Endothelial cell of umbilical vein (primary cell): ENCODE measurements around the gene SHROOM2. TPM values are rescaled to one million over a fixed set of nuclear protein-coding genes. Genes with fewer than 3 reads are reported as not detected.

Experiments
- BruUV-seq: library from RNA; stranded (reverse); fragments of 400-500 nt; replicated peaks from 2 replicates; lab custom pipeline; 2021; lab: Mats Ljungman, UMichigan
- CTCF ChIA-PET: fragments of 300-600, 350-600 bp; sonication (Branson Sonifier 250); formaldehyde crosslinking; loops from one replicate; lab custom pipeline; 2021; ENCODE audit warnings: antibody characterized with exemption, inconsistent platforms; lab: Charles Lee
- POLR2A ChIA-PET: fragments of 300-600, 350-600 bp; sonication (Branson Sonifier 250); formaldehyde crosslinking; loops from one replicate; lab custom pipeline; 2021; ENCODE audit warnings: antibody characterized with exemption, inconsistent platforms; lab: Charles Lee
- DNase-seq: peaks from one replicate; pipeline ENCODE4 v3.0.0-alpha.2; 2011; ENCODE audit warnings: low read depth, low spot score
- FAIRE-seq: peaks from 2 replicates; lab custom pipeline; 2011; peaks lifted over from hg19 to GRCh38; lab: Jason Lieb, UNC
- H2AFZ ChIP-seq: 2 replicates; pipeline ENCODE4 v1.6.0; 2012; ENCODE audit warnings: low read depth, low read length, control low read depth, inconsistent platforms
- H3K27ac ChIP-seq: 2 replicates; pipeline ENCODE4 v1.5.1; 2011; ENCODE audit warnings: low read depth, mild to moderate bottlenecking, control low read depth, low read length, moderate library complexity; ENCODE audit not compliant: insufficient read depth
- H3K27me3 ChIP-seq, 2 experiments: 2 replicates each; pipeline versions ENCODE4 v1.6.0 to v1.6.1; 2011; ENCODE audit warnings: low read length in 2 of 2, mixed read lengths in 1 of 2; ENCODE audit not compliant: control insufficient read depth in 2 of 2, insufficient read depth in 2 of 2
- H3K36me3 ChIP-seq, 2 experiments: 2 replicates in 1 of 2; 3 replicates in 1 of 2; pipeline ENCODE4 v1.5.1; 2011; ENCODE audit warnings: low read length in 2 of 2, mild to moderate bottlenecking in 1 of 2, moderate library complexity in 1 of 2; ENCODE audit not compliant: control insufficient read depth in 2 of 2, insufficient read depth in 2 of 2; ENCODE audit errors: extremely low read depth in 1 of 2
- H3K4me1 ChIP-seq: 3 replicates; pipeline ENCODE4 v1.5.1; 2011; ENCODE audit warnings: mild to moderate bottlenecking, low read length; ENCODE audit not compliant: control insufficient read depth, insufficient read depth; ENCODE audit errors: extremely low read depth
- H3K4me2 ChIP-seq: 2 replicates; pipeline ENCODE4 v1.6.1; 2011; ENCODE audit warnings: low read length, control low read depth, mixed read lengths; ENCODE audit not compliant: insufficient read depth
- H3K4me3 ChIP-seq, 3 experiments: fragments of 200-600 bp in 1 of 3; sonication (generic), shearing (Covaris generic) in 1 of 3; replicated peaks in 1 of 3; 2 replicates each; pipeline ENCODE4 v1.5.1; 2011 to 2016; ENCODE audit warnings: control low read depth in 3 of 3, low read length in 3 of 3, mild to moderate bottlenecking in 2 of 3, inconsistent platforms in 1 of 3, low read depth in 1 of 3, moderate library complexity in 1 of 3; ENCODE audit not compliant: insufficient read depth in 1 of 3
- H3K79me2 ChIP-seq: 2 replicates; pipeline ENCODE4 v1.6.0; 2012; ENCODE audit warnings: low read length, inconsistent platforms; ENCODE audit not compliant: control insufficient read depth, insufficient read depth
- H3K9ac ChIP-seq: replicated peaks from 2 replicates; pipeline ENCODE3; 2011; ENCODE audit warnings: low read length, control low read depth; ENCODE audit not compliant: insufficient read depth; ENCODE audit errors: extremely low read depth
- H3K9me1 ChIP-seq: replicated peaks from 3 replicates; pipeline ENCODE4 v1.6.0; 2011; ENCODE audit warnings: mild to moderate bottlenecking, low read length; ENCODE audit not compliant: control insufficient read depth, insufficient read depth; ENCODE audit errors: extremely low read depth
- H3K9me3 ChIP-seq: replicated peaks from 2 replicates; pipeline ENCODE4 v1.5.1; 2012; ENCODE audit warnings: low read length, inconsistent platforms; ENCODE audit not compliant: control insufficient read depth, insufficient read depth
- H4K20me1 ChIP-seq: replicated peaks from 2 replicates; pipeline ENCODE3; 2011; ENCODE audit warnings: mild to moderate bottlenecking, low read length; ENCODE audit not compliant: control insufficient read depth, insufficient read depth; ENCODE audit errors: extremely low read depth
- CTCF ChIP-seq, 2 donors: IDR thresholded peaks; 1 replicate in 1 of 2; 2 replicates in 1 of 2; pipeline ENCODE4 v1.5.1; 2011; ENCODE audit warnings: low read length in 2 of 2, mild to moderate bottlenecking in 2 of 2, moderate library complexity in 2 of 2, control low read depth in 1 of 2, inconsistent platforms in 1 of 2, low read depth in 1 of 2; ENCODE audit not compliant: insufficient read depth in 1 of 2; ENCODE audit errors: extremely low read depth in 1 of 2
- EZH2 ChIP-seq: IDR thresholded peaks from 2 replicates; pipeline ENCODE4 v1.6.1; 2012; ENCODE audit warnings: borderline replicate concordance, low read depth, mild to moderate bottlenecking, moderate library complexity, low read length, inconsistent platforms; ENCODE audit not compliant: severe bottlenecking
- FOS ChIP-seq: IDR thresholded peaks from 2 replicates; pipeline ENCODE4 v1.6.1; 2011; ENCODE audit warnings: mild to moderate bottlenecking, low read length, moderate library complexity, borderline replicate concordance; ENCODE audit not compliant: insufficient read depth
- JUN ChIP-seq: IDR thresholded peaks from 2 replicates; pipeline ENCODE4 v1.6.1; 2011; ENCODE audit warnings: borderline replicate concordance, low read depth; ENCODE audit not compliant: insufficient read length, insufficient read depth
- MAX ChIP-seq: IDR thresholded peaks from 2 replicates; pipeline ENCODE4 v1.6.1; 2011; ENCODE audit not compliant: insufficient read depth, insufficient read length
- MYC ChIP-seq: IDR thresholded peaks from one replicate; pipeline ENCODE4 v1.6.1; 2011; ENCODE audit warnings: mild to moderate bottlenecking, low read depth, low read length
- POLR2AphosphoS5 ChIP-seq: IDR thresholded peaks from 2 replicates; pipeline ENCODE4 v1.6.1; 2012; ENCODE audit warnings: low read depth, mild to moderate bottlenecking, control low read depth, low read length, moderate library complexity; ENCODE audit not compliant: insufficient read depth
- dilution Hi-C: fragments of 300-500 bp; cut with MboI; formaldehyde crosslinking; loops from one replicate; pipeline ENCODE4 v1.15.0; 2019; ENCODE audit warnings: low sequenced_read_pairs; ENCODE audit not compliant: extremely low pct_ligation_motif_present
- intact Hi-C: fragments of 100-400 bp; cut with micrococcal nuclease; formaldehyde crosslinking; loops from one replicate; pipeline ENCODE4 v1.10.0; 2022
- polyA plus RNA-seq, 4 experiments: library from polyadenylated mRNA; depleted of rRNA in 3 of 4; stranded (reverse) in 3 of 4; unstranded in 1 of 4; fragments of >200 nt; gene quantifications; 2 replicates each; pipeline versions ENCODE4 v1.2.1 to v1.2.3, GENCODE V29; 2011 to 2012; ENCODE audit warnings: missing spikeins in 1 of 4
- total RNA-seq: library from RNA; stranded (reverse); gene quantifications from 2 replicates; pipeline ENCODE4 v1.2.3, GENCODE V29; 2021

SHROOM2 gene
- total and polyA plus RNA-seq, 2 donors (not counting 3 experiments of a cell fraction or from before 2014, with no cell fraction given): 3.7 to 11.8 TPM

GRCh38 chrX:9788911-9789310, 2.7 kb downstream of the SHROOM2 start:
- no peaks in the 10 kb centered on the region for H3K9me3 ChIP-seq
- H3K36me3 ChIP-seq: no peaks in the 10 kb centered on the region
- H3K4me3 ChIP-seq: no peak overlapping the region
- intact Hi-C loops: loop anchor here (1.0 to 5.0 kb wide), 3 partner anchors 29 to 83 kb away; no protein-coding TSS in a partner anchor
- peaks cover 25% of the 10 kb centered on the region for H3K79me2 ChIP-seq
- H2AFZ ChIP-seq: no peak overlapping the region
- TF ChIP-seq JUN (no peak), EZH2 (no peak), FOS (no peak), POLR2AphosphoS5 (no peak), MAX (no peak), CTCF (IDR thresholded peaks at IDR 0.05; ENCODE audit: extremely low read depth in 1 of 2, insufficient read depth in 1 of 2, low read depth in 1 of 2, low read length in 2 of 2) (no peak), MYC (no peak)
- dilution Hi-C loops: no loop called here
- H3K4me1 ChIP-seq: peaks cover 9% of the 10 kb centered on the region
- no peak overlapping the region for H3K27ac ChIP-seq
- no peaks in the 10 kb centered on the region for H4K20me1 ChIP-seq
- no TSS peak for BruUV-seq
- H3K9me1 ChIP-seq: no peaks in the 10 kb centered on the region
- H3K9ac ChIP-seq: no peak overlapping the region
- ChIA-PET POLR2A (no interaction called here), CTCF (interaction anchor here (0.9 to 3.2 kb wide), 3 partner anchors 21 to 94 kb away, joined by 3 to 9 read pairs (median 7); no protein-coding TSS in a partner anchor)
- peak; percentile 71 for DNase-seq
- H3K27me3 ChIP-seq: no peaks in the 10 kb centered on the region
- H3K4me2 ChIP-seq: no peak overlapping the region
- FAIRE-seq: peak; percentile 97
